Body of pancreas (tissue), 4 donors: Measurements from ENCODE around the gene NOL12.

Experiments
- CTCF ChIP-seq, 7 experiments: fragments of 450-650 bp in 4 of 7; fragments of 200-600 bp in 3 of 7; sonication (generic) in 3 of 7; IDR thresholded peaks; one replicate each; pipeline ENCODE4 v1.5.1; 2016 to 2019; ENCODE audit warnings: antibody characterized with exemption in 7 of 7
- POLR2A ChIP-seq, 3 donors: fragments of 450-650 bp; IDR thresholded peaks; one replicate each; pipeline ENCODE4 v1.6.1; 2016; ENCODE audit warnings: antibody characterized with exemption in 3 of 3, mild to moderate bottlenecking in 2 of 3

GRCh38 chr22:37741312-37741795, 55.2 kb downstream of the NOL12 start:
- TF ChIP-seq CTCF (IDR thresholded peaks at IDR 0.05) (no peak), POLR2A (IDR thresholded peaks at IDR 0.05) (no peak)
